ENCODE results near the gene ACOX3. TPM values are rescaled to one million over a fixed set of nuclear protein-coding genes. Genes with fewer than 3 reads are reported as not detected.

Gene ACOX3
- total RNA-seq, 1 experiment from 2014 or later, result 12.2 TPM

DNA sequence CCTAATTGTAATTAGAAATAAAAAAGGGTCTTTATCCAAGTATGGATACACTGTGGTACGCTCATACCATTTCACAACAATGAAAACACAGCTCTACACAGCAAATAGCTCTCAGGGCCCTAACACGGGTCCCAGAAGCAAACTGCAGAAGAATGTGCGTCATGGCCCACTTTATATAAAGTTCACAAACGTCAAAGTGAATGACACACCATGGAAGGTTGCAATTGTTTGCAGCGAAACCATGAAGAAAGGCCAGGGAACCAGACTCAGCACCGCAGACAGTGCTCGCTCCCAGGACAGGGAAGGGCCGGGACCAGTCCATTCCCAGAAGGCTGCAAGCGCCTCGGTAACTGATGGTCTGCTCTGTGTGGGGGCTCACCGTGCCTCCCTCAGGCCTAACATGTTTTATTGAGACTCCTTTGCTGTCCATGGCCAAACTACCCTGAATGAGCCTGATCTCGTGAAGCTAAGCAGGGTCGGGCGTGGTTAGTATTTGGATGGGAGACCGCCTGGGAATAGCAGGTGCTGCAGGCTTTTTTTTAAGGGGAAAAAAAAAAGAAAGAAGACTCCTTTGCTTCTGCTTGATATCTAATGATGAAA lies 47.8 kb downstream of the ACOX3 start:
- CTCF ChIA-PET, result interaction anchor here (1.3 kb wide), 1 partner anchor 150 kb away, joined by 6 read pairs; no protein-coding TSS in a partner anchor
- TF ChIP-seq, protein P1, sequence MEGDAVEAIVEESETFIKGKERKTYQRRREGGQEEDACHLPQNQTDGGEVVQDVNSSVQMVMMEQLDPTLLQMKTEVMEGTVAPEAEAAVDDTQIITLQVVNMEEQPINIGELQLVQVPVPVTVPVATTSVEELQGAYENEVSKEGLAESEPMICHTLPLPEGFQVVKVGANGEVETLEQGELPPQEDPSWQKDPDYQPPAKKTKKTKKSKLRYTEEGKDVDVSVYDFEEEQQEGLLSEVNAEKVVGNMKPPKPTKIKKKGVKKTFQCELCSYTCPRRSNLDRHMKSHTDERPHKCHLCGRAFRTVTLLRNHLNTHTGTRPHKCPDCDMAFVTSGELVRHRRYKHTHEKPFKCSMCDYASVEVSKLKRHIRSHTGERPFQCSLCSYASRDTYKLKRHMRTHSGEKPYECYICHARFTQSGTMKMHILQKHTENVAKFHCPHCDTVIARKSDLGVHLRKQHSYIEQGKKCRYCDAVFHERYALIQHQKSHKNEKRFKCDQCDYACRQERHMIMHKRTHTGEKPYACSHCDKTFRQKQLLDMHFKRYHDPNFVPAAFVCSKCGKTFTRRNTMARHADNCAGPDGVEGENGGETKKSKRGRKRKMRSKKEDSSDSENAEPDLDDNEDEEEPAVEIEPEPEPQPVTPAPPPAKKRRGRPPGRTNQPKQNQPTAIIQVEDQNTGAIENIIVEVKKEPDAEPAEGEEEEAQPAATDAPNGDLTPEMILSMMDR (conservative IDR thresholded peaks at IDR 0.05; ENCODE audit: low read depth, low read length), result no peak
- no peak for TF ChIP-seq EZH2 (IDR thresholded peaks at IDR 0.05; ENCODE audit: low read length, unreplicated experiment)
- TF ChIP-seq EZH2phosphoT487 (IDR thresholded peaks at IDR 0.05; ENCODE audit: borderline replicate concordance, low read length), result no peak
- Histone ChIP-seq H3K9me2 (replicated peaks; ENCODE audit: low read length) (no peaks in the 10 kb centered on the region), H3K4me2 (ENCODE audit: low read length) (peak overlapping the region; percentile 26; the same call in 1 of the 2 replicates), H3K9ac (ENCODE audit: low read length) (no peak overlapping the region), H2AFZ (ENCODE audit: low read length) (no peak overlapping the region), H3K79me2 (ENCODE audit: low read length) (no peaks in the 10 kb centered on the region), H3F3A (ENCODE audit: low read length, unreplicated experiment) (no peaks in the 10 kb centered on the region), H3K4me3 (ENCODE audit: low read length) (no peak overlapping the region), H3K36me3 (ENCODE audit: low read depth, low read length) (no peaks in the 10 kb centered on the region), H4K20me1 (ENCODE audit: low read length) (no peaks in the 10 kb centered on the region), H3K27me3 (ENCODE audit: low read length) (no peaks in the 10 kb centered on the region), H3K27ac (ENCODE audit: low read length) (peak overlapping the region; percentile 34; the same call in 1 of the 2 replicates), H3K4me1 (ENCODE audit: insufficient read depth, low read length) (peaks cover 40% of the 10 kb centered on the region), H3K9me3 (ENCODE audit: low read length) (no peaks in the 10 kb centered on the region)
- no TSS peak for BruUV-seq (replicated peaks)
- intact Hi-C loops (cut with micrococcal nuclease), result no loop called here
- POLR2A ChIA-PET (ENCODE audit: unreplicated experiment), result no interaction called here
- DNase-seq (peak; percentile 2), ATAC-seq (no peak)

DNA sequence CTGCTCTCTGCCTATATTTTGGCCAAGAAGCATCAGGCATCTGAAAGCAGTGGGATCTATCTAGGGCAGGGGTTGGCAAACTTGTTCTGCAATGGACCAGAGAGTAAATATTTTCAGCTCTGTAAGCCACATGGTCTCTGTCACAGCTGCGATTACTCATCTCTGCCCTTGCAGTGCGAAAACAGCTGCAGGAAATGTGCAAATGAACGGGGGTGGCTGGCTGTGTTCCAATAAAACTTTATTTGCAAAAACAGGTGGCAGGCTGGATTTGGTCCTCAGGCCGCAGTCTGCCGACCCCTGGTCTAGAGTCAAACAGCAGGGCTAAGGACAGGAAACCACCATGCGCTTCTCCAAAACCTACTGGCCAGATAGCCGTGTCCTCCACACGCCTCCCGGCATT lies 48.6 kb downstream of the ACOX3 start:
- peak overlapping the region; percentile 26; the same call in 1 of the 2 replicates for H3K27ac ChIP-seq (ENCODE audit: low read length)
- H3K4me3 ChIP-seq (ENCODE audit: low read length), result no peak overlapping the region
- H3K27me3 ChIP-seq (ENCODE audit: low read length), result no peaks in the 10 kb centered on the region
- no peaks in the 10 kb centered on the region for H4K20me1 ChIP-seq (ENCODE audit: low read length)
- DNase-seq (peak; percentile 77), ATAC-seq (peak; percentile 43; the same call in 1 of the 2 replicates)
- H2AFZ ChIP-seq (ENCODE audit: low read length), result no peak overlapping the region
- H3K79me2 ChIP-seq (ENCODE audit: low read length), result no peaks in the 10 kb centered on the region
- peak overlapping the region; percentile 51; the same call in 1 of the 2 replicates for H3K4me2 ChIP-seq (ENCODE audit: low read length)
- H3K4me1 ChIP-seq (ENCODE audit: insufficient read depth, low read length), result peaks cover 44% of the 10 kb centered on the region
- POLR2A ChIA-PET (ENCODE audit: unreplicated experiment), result no interaction called here
- H3F3A ChIP-seq (ENCODE audit: low read length, unreplicated experiment), result no peaks in the 10 kb centered on the region
- TF ChIP-seq EZH2phosphoT487 (IDR thresholded peaks at IDR 0.05; ENCODE audit: borderline replicate concordance, low read length) (no peak), EZH2 (IDR thresholded peaks at IDR 0.05; ENCODE audit: low read length, unreplicated experiment) (no peak)
- TF ChIP-seq, protein P1 (conservative IDR thresholded peaks at IDR 0.05; ENCODE audit: low read depth, low read length), result no peak
- no peaks in the 10 kb centered on the region for H3K9me3 ChIP-seq (ENCODE audit: low read length)
- H3K9ac ChIP-seq (ENCODE audit: low read length), result no peak overlapping the region
- H3K36me3 ChIP-seq (ENCODE audit: low read depth, low read length), result no peaks in the 10 kb centered on the region
- BruUV-seq (replicated peaks), result no TSS peak
- CTCF ChIA-PET, result no interaction called here
- intact Hi-C loops (cut with micrococcal nuclease), result no loop called here
- no peaks in the 10 kb centered on the region for H3K9me2 ChIP-seq (replicated peaks; ENCODE audit: low read length)

DNA sequence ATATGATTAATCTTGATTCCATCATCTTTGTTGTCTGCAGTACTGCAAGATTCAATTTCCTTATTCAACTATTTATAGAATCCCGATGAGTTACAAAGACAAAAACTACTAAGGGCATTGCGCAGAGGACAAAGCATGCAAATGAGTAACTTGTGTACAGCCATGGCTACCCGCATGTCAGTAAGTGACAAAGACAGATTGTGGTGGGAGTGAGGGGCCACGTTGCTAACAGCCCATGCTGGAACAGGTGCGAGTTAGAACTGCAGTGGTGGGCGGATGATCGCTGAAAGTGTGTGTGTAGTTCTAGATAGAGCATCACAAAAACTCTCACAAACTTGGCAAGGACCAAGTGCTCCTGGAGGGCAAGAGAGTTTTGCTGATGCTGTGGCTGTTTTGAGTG lies 49.5 kb downstream of the ACOX3 start:
- Histone ChIP-seq H3K4me3 (ENCODE audit: low read length) (no peak overlapping the region), H2AFZ (ENCODE audit: low read length) (no peak overlapping the region), H3K9me2 (replicated peaks; ENCODE audit: low read length) (no peaks in the 10 kb centered on the region), H3K27ac (ENCODE audit: low read length) (no peak overlapping the region), H3K4me2 (ENCODE audit: low read length) (no peak overlapping the region), H3K27me3 (ENCODE audit: low read length) (no peaks in the 10 kb centered on the region), H3K36me3 (ENCODE audit: low read depth, low read length) (no peaks in the 10 kb centered on the region), H3K4me1 (ENCODE audit: insufficient read depth, low read length) (peaks cover 44% of the 10 kb centered on the region), H4K20me1 (ENCODE audit: low read length) (no peaks in the 10 kb centered on the region), H3K79me2 (ENCODE audit: low read length) (no peaks in the 10 kb centered on the region), H3F3A (ENCODE audit: low read length, unreplicated experiment) (no peaks in the 10 kb centered on the region), H3K9me3 (ENCODE audit: low read length) (no peaks in the 10 kb centered on the region), H3K9ac (ENCODE audit: low read length) (no peak overlapping the region)
- ChIA-PET POLR2A (ENCODE audit: unreplicated experiment) (no interaction called here), CTCF (no interaction called here)
- intact Hi-C loops (cut with micrococcal nuclease), result no loop called here
- TF ChIP-seq EZH2 (IDR thresholded peaks at IDR 0.05; ENCODE audit: low read length, unreplicated experiment) (no peak), EZH2phosphoT487 (IDR thresholded peaks at IDR 0.05; ENCODE audit: borderline replicate concordance, low read length) (no peak)
- TF ChIP-seq, protein P1 (conservative IDR thresholded peaks at IDR 0.05; ENCODE audit: low read depth, low read length), result no peak
- DNase-seq, result no peak
- no TSS peak for BruUV-seq (replicated peaks)
- no peak for ATAC-seq
